SK-N-SH (cell line): Measurements from ENCODE around the gene WDR83. TPM values are rescaled to one million over a fixed set of nuclear protein-coding genes. Genes with fewer than 3 reads are reported as not detected.
A peak's percentile ranks its signal among the peaks of the same experiment; 100 is the strongest.

Experiments
- CTCF ChIA-PET: fragments of 300-600, 350-600 bp; formaldehyde crosslinking; extraction: SDS; loops from one replicate; lab custom pipeline; 2021; lab: Yijun Ruan, JAX
- POLR2A ChIA-PET: fragments of 350-600 bp; sonication (Branson Sonifier 250); formaldehyde crosslinking; extraction: SDS; loops from one replicate; lab custom pipeline; 2020; ENCODE audit warnings: antibody characterized with exemption, inconsistent platforms; lab: Yijun Ruan, JAX
- DNase-seq: peaks from one replicate; pipeline ENCODE4 v3.0.0; 2012
- H2AFZ ChIP-seq: fragments of 200-600 bp; sonication (generic); 2 replicates; pipeline ENCODE4 v1.8.1; 2016; ENCODE audit warnings: antibody characterized with exemption, mild to moderate bottlenecking, low read depth
- H3F3A ChIP-seq: fragments of 200-600 bp; sonication (generic); replicated peaks from 2 replicates; pipeline ENCODE3; 2016; ENCODE audit warnings: antibody characterized with exemption, mild to moderate bottlenecking; ENCODE audit not compliant: insufficient read depth
- H3K27ac ChIP-seq, 2 experiments: fragments of 200-500 bp in 1 of 2; fragments of 200-600 bp in 1 of 2; sonication (Bioruptor generic) in 1 of 2; sonication (generic), shearing (Covaris generic) in 1 of 2; 2 replicates each; pipeline versions ENCODE4 v1.5.1 to v1.6.1; 2014 to 2016; ENCODE audit warnings: low read depth in 2 of 2, inconsistent platforms in 1 of 2, low read length in 1 of 2, mild to moderate bottlenecking in 1 of 2, mixed read lengths in 1 of 2
- H3K27me3 ChIP-seq: fragments of 200-600 bp; sonication (generic), shearing (Covaris generic); 2 replicates; pipeline ENCODE4 v1.6.1; 2016; ENCODE audit warnings: mixed run types; ENCODE audit not compliant: insufficient read depth
- H3K36me3 ChIP-seq, 2 experiments: fragments of 200-500 bp in 1 of 2; fragments of 200-600 bp in 1 of 2; sonication (Bioruptor generic) in 1 of 2; sonication (generic) in 1 of 2; replicated peaks in 1 of 2; 2 replicates each; pipeline versions ENCODE3 to v1.5.1; 2014 to 2016; ENCODE audit warnings: low read length in 1 of 2, mild to moderate bottlenecking in 1 of 2; ENCODE audit not compliant: insufficient read depth in 2 of 2, control insufficient read depth in 1 of 2
- H3K4me1 ChIP-seq, 2 experiments: fragments of 200-500 bp in 1 of 2; fragments of 200-600 bp in 1 of 2; sonication (Bioruptor generic) in 1 of 2; sonication (generic), shearing (Covaris generic) in 1 of 2; 2 replicates each; pipeline versions ENCODE4 v1.5.1 to v1.6.1; 2014 to 2016; ENCODE audit warnings: low read depth in 1 of 2, low read length in 1 of 2, mixed run types in 1 of 2; ENCODE audit not compliant: insufficient read depth in 2 of 2, control insufficient read depth in 1 of 2
- H3K4me2 ChIP-seq: fragments of 200-600 bp; sonication (generic), shearing (Covaris generic); 2 replicates; pipeline ENCODE4 v1.6.1; 2017; ENCODE audit warnings: mixed run types
- H3K4me3 ChIP-seq, 2 experiments: fragments of 200-500 bp in 1 of 2; fragments of 200-600 bp in 1 of 2; sonication (Bioruptor generic) in 1 of 2; sonication (generic), shearing (Covaris generic) in 1 of 2; 2 replicates each; pipeline versions ENCODE4 v1.5.1 to v1.8.1; 2014 to 2016; ENCODE audit warnings: low read depth in 2 of 2, inconsistent platforms in 1 of 2, low read length in 1 of 2, mild to moderate bottlenecking in 1 of 2, mixed read lengths in 1 of 2, moderate library complexity in 1 of 2
- H3K79me2 ChIP-seq: fragments of 200-600 bp; sonication (generic); 2 replicates; pipeline ENCODE4 v1.8.1; 2017; ENCODE audit warnings: mild to moderate bottlenecking; ENCODE audit not compliant: insufficient read depth
- H3K9ac ChIP-seq: fragments of 200-600 bp; sonication (generic); 2 replicates; pipeline ENCODE4 v1.6.1; 2017; ENCODE audit warnings: mixed run types
- H3K9me2 ChIP-seq: fragments of 200-600 bp; sonication (generic); 2 replicates; pipeline ENCODE4 v1.6.1; 2017; ENCODE audit warnings: mixed run types
- H3K9me3 ChIP-seq: fragments of 200-600 bp; sonication (generic); 2 replicates; pipeline ENCODE4 v1.6.1; 2017; ENCODE audit warnings: mixed run types, mild to moderate bottlenecking, moderate library complexity
- H4K20me1 ChIP-seq: fragments of 200-600 bp; sonication (generic); 2 replicates; pipeline ENCODE4 v1.6.1; 2017; ENCODE audit warnings: mild to moderate bottlenecking, mixed run types; ENCODE audit not compliant: insufficient read depth
- EZH2phosphoT487 ChIP-seq: fragments of 200-600 bp; sonication (generic); IDR thresholded peaks from 2 replicates; pipeline ENCODE4 v1.6.1; 2017; ENCODE audit warnings: low read depth, mixed run types, mild to moderate bottlenecking, antibody characterized with exemption, moderate library complexity, borderline replicate concordance
- FOXM1 ChIP-seq: IDR thresholded peaks from 2 replicates; pipeline ENCODE4 v1.4.0; 2012; ENCODE audit warnings: low read depth, mild to moderate bottlenecking
- GABPA ChIP-seq: IDR thresholded peaks from 2 replicates; pipeline ENCODE4 v1.4.0; 2012; ENCODE audit warnings: low read depth, mild to moderate bottlenecking
- GATA2 ChIP-seq: sonication (generic); formaldehyde crosslinking; IDR thresholded peaks from 2 replicates; pipeline ENCODE4 v1.5.0; 2020; ENCODE audit warnings: mild to moderate bottlenecking, missing genetic modification reagents
- IRF3 ChIP-seq: fragments of 150-350 bp; IDR thresholded peaks from 2 replicates; pipeline ENCODE4 v1.6.1; 2016; ENCODE audit warnings: mild to moderate bottlenecking, low read depth, low read length
- JUND ChIP-seq: IDR thresholded peaks from 2 replicates; pipeline ENCODE4 v1.4.0; 2012
- MAX ChIP-seq: IDR thresholded peaks from 2 replicates; pipeline ENCODE4 v1.4.0; 2012; ENCODE audit warnings: low read depth
- MEF2A ChIP-seq: IDR thresholded peaks from 2 replicates; pipeline ENCODE4 v1.4.0; 2012; ENCODE audit warnings: low read depth, borderline replicate concordance
- MXI1 ChIP-seq: IDR thresholded peaks from 2 replicates; pipeline ENCODE4 v1.6.1; 2012; ENCODE audit warnings: mild to moderate bottlenecking, low read depth, low read length, improper control_type of control experiment
- NFIC ChIP-seq: IDR thresholded peaks from 2 replicates; pipeline ENCODE4 v1.4.0; 2012; ENCODE audit warnings: borderline replicate concordance
- NRF1 ChIP-seq: IDR thresholded peaks from 2 replicates; pipeline ENCODE4 v1.6.1; 2012; ENCODE audit warnings: low read depth, mild to moderate bottlenecking, low read length
- PBX3 ChIP-seq: IDR thresholded peaks from 2 replicates; pipeline ENCODE4; 2012
- POLR2AphosphoS5 ChIP-seq: IDR thresholded peaks from 2 replicates; pipeline ENCODE4 v1.6.1; 2012; ENCODE audit warnings: low read depth, low read length
- RAD21 ChIP-seq: IDR thresholded peaks from 2 replicates; pipeline ENCODE4 v1.6.1; 2012; ENCODE audit warnings: mild to moderate bottlenecking, low read length
- RCOR1 ChIP-seq: fragments of 150-350 bp; IDR thresholded peaks from 2 replicates; pipeline ENCODE4 v1.6.1; 2017; ENCODE audit warnings: antibody characterized with exemption, low read length
- SIN3A ChIP-seq: IDR thresholded peaks from 2 replicates; pipeline ENCODE4 v1.6.1; 2012; ENCODE audit warnings: low read depth, mild to moderate bottlenecking, low read length, moderate library complexity, borderline replicate concordance
- SMC3 ChIP-seq: IDR thresholded peaks from 2 replicates; pipeline ENCODE4 v1.6.1; 2012; ENCODE audit warnings: low read depth, low read length, improper control_type of control experiment
- TAF1 ChIP-seq: IDR thresholded peaks from 2 replicates; pipeline ENCODE4 v1.6.1; 2012; ENCODE audit warnings: low read depth, mild to moderate bottlenecking, low read length, moderate library complexity, borderline replicate concordance
- TCF12 ChIP-seq: IDR thresholded peaks from 2 replicates; pipeline ENCODE4 v1.4.0; 2012
- USF2 ChIP-seq: fragments of 150-350 bp; IDR thresholded peaks from 2 replicates; pipeline ENCODE4 v1.6.1; 2017; ENCODE audit warnings: antibody characterized with exemption, low read length, low read depth, borderline replicate concordance
- YY1 ChIP-seq: IDR thresholded peaks from 2 replicates; pipeline ENCODE4 v1.4.0; 2012; ENCODE audit warnings: low read depth, mild to moderate bottlenecking
- ZBTB33 ChIP-seq: IDR thresholded peaks from 2 replicates; pipeline ENCODE4 v1.4.0; 2012; ENCODE audit warnings: low read depth, borderline replicate concordance
- WGBS: methylation state at CpG from one replicate; pipeline ENCODE4 v1.1.6; 2017; ENCODE audit warnings: low lambda C conversion rate; 5-methylcytosine and 5-hydroxymethylcytosine counted together
- polyA plus RNA-seq, 3 experiments: library from polyadenylated mRNA; depleted of rRNA; stranded (reverse); fragments of >200 nt; gene quantifications; 2 replicates each; pipeline ENCODE4 v1.2.3, GENCODE V29; 2012
- TF ChIP-seq, protein P1 (sequence below): IDR thresholded peaks from 2 replicates; pipeline ENCODE4 v1.4.0; 2012; ENCODE audit warnings: low read depth, borderline replicate concordance
- TF ChIP-seq, protein P2 (sequence below): fragments of 200-600 bp; sonication (generic); IDR thresholded peaks from 2 replicates; pipeline ENCODE4 v1.6.1; 2017; ENCODE audit warnings: antibody characterized with exemption, mild to moderate bottlenecking, moderate library complexity

The WDR83 gene
- polyA plus RNA-seq, 1 of the 3 experiments (the other 2 are of a cell fraction), result 18.2 TPM

GRCh38 chr19:12723641-12724426, 57.2 kb downstream of the WDR83 start, which contains the start of gene TNPO2:
TNPO2 (minus strand) TSS chr19:12723932; CDS start chr19:12720977, 2,955 bp downstream.
- H3K36me3 ChIP-seq, result peaks cover 5 to 9% of the 10 kb centered on the region in 2 experiments
- peak within 1 kb of the TSS; percentile 88 to 89 for H3K27ac ChIP-seq
- CTCF ChIA-PET, result interaction anchor here (0.7 to 3.8 kb wide), 6 partner anchors 9 to 124 kb away, joined by 3 to 25 read pairs (median 4); partner anchors contain the start of gene TRIR
- POLR2A ChIA-PET, result interaction anchor here (1.0 to 1.6 kb wide), 4 partner anchors 8 to 222 kb away, joined by 3 to 6 read pairs (median 4); partner anchors contain the start of genes FBXW9 and RAD23A
- H3K4me1 ChIP-seq, result peaks cover 7 to 8% of the 10 kb centered on the region in 2 experiments; a peak in 3 of 4 replicates
- peak within 1 kb of the TSS; percentile 63 to 77 for H3K4me3 ChIP-seq
- peak within 1 kb of the TSS; percentile 75 for H2AFZ ChIP-seq
- TF ChIP-seq, protein P1, sequence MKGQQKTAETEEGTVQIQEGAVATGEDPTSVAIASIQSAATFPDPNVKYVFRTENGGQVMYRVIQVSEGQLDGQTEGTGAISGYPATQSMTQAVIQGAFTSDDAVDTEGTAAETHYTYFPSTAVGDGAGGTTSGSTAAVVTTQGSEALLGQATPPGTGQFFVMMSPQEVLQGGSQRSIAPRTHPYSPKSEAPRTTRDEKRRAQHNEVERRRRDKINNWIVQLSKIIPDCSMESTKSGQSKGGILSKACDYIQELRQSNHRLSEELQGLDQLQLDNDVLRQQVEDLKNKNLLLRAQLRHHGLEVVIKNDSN, result peak; percentile 69; the same call in 1 of the 2 replicates
- TF ChIP-seq TAF1, result no peak
- TF ChIP-seq SIN3A, result peak; percentile 84
- TF ChIP-seq MXI1, result peak; percentile 100
- TF ChIP-seq EZH2phosphoT487, result no peak
- peak; percentile 68 for TF ChIP-seq POLR2AphosphoS5
- TF ChIP-seq GABPA, result peak; percentile 31; the same call in 1 of the 2 replicates
- TF ChIP-seq TCF12, result no peak
- no peak for TF ChIP-seq YY1
- TF ChIP-seq SMC3, result no peak
- TF ChIP-seq JUND, result no peak
- TF ChIP-seq NFIC, result peak; percentile 72
- TF ChIP-seq, protein P2, sequence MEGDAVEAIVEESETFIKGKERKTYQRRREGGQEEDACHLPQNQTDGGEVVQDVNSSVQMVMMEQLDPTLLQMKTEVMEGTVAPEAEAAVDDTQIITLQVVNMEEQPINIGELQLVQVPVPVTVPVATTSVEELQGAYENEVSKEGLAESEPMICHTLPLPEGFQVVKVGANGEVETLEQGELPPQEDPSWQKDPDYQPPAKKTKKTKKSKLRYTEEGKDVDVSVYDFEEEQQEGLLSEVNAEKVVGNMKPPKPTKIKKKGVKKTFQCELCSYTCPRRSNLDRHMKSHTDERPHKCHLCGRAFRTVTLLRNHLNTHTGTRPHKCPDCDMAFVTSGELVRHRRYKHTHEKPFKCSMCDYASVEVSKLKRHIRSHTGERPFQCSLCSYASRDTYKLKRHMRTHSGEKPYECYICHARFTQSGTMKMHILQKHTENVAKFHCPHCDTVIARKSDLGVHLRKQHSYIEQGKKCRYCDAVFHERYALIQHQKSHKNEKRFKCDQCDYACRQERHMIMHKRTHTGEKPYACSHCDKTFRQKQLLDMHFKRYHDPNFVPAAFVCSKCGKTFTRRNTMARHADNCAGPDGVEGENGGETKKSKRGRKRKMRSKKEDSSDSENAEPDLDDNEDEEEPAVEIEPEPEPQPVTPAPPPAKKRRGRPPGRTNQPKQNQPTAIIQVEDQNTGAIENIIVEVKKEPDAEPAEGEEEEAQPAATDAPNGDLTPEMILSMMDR, result no peak
- TF ChIP-seq MAX, result peak; percentile 99
- 0 out of 2 replicates have a peak, but pooled peaks have one; percentile 22 for TF ChIP-seq ZBTB33
- TF ChIP-seq USF2, result no peak
- TF ChIP-seq PBX3, result no peak
- peak; percentile 71 for TF ChIP-seq NRF1
- TF ChIP-seq MEF2A, result no peak
- no peak for TF ChIP-seq RAD21
- no peak for TF ChIP-seq IRF3
- no peak for TF ChIP-seq RCOR1
- peak; percentile 83 for TF ChIP-seq GATA2 (CRISPR knock-in tag)
- TF ChIP-seq FOXM1, result no peak
- peaks cover 22% of the 10 kb centered on the region for H3F3A ChIP-seq
- peak within 1 kb of the TSS; percentile 89 for H3K4me2 ChIP-seq
- H3K9me2 ChIP-seq, result no peaks in the 10 kb centered on the region
- 6% methylated on average over 21 of the region's 28 CpGs for WGBS
- peak within 1 kb of the TSS; percentile 95 for H3K9ac ChIP-seq
- H3K9me3 ChIP-seq, result no peaks in the 10 kb centered on the region
- DNase-seq, result peak; percentile 88
- peaks cover 48% of the 10 kb centered on the region for H3K79me2 ChIP-seq
- H4K20me1 ChIP-seq, result no peaks in the 10 kb centered on the region
- no peaks in the 10 kb centered on the region for H3K27me3 ChIP-seq
